KMS-11 (cell line): Measurements from ENCODE around the gene TRAK1.

Source experiments
- H2AFZ ChIP-seq: fragments of 200-600 bp; sonication (generic); 2 replicates; pipeline ENCODE4 v1.6.1; 2016; ENCODE audit warnings: antibody characterized with exemption, mixed run types, low read depth
- H3K27ac ChIP-seq: fragments of 200-600 bp; sonication (generic); 2 replicates; pipeline ENCODE4 v1.6.1; 2016; ENCODE audit warnings: mild to moderate bottlenecking, mixed run types
- H3K27me3 ChIP-seq: fragments of 200-600 bp; sonication (generic); 2 replicates; pipeline ENCODE4 v1.6.1; 2017; ENCODE audit warnings: mild to moderate bottlenecking, low read depth, mixed run types, moderate library complexity; ENCODE audit not compliant: insufficient read depth
- H3K36me3 ChIP-seq: fragments of 200-600 bp; sonication (generic); 2 replicates; pipeline ENCODE4 v1.6.1; 2017; ENCODE audit warnings: mild to moderate bottlenecking, mixed run types; ENCODE audit not compliant: insufficient read depth
- H3K4me1 ChIP-seq: fragments of 200-600 bp; sonication (generic); 2 replicates; pipeline ENCODE4 v1.6.1; 2016; ENCODE audit warnings: mild to moderate bottlenecking, low read depth, mixed run types; ENCODE audit not compliant: poor library complexity, severe bottlenecking
- H3K4me2 ChIP-seq: fragments of 200-600 bp; sonication (generic); 2 replicates; pipeline ENCODE4 v1.7.0; 2016; ENCODE audit warnings: mild to moderate bottlenecking, mixed run types
- H3K4me3 ChIP-seq: fragments of 200-600 bp; sonication (generic); IDR thresholded peaks from 2 replicates; pipeline ENCODE4 v1.6.1; 2017; ENCODE audit warnings: low read depth, low read length, mixed read lengths; ENCODE audit not compliant: insufficient read depth
- H3K79me2 ChIP-seq: fragments of 200-600 bp; sonication (generic); 2 replicates; pipeline ENCODE4 v1.6.1; 2016; ENCODE audit warnings: low read depth, mixed run types; ENCODE audit not compliant: insufficient read depth
- H3K9ac ChIP-seq: fragments of 200-600 bp; sonication (generic); 2 replicates; pipeline ENCODE4 v1.6.1; 2016; ENCODE audit warnings: mild to moderate bottlenecking, mixed run types
- H4K20me1 ChIP-seq: fragments of 200-600 bp; sonication (generic); 2 replicates; pipeline ENCODE4 v1.6.1; 2016; ENCODE audit warnings: mild to moderate bottlenecking, mixed run types; ENCODE audit not compliant: insufficient read depth
- CTCF ChIP-seq: fragments of 200-600 bp; sonication (generic); conservative IDR thresholded peaks from 2 replicates; pipeline ENCODE4 v1.6.1; 2017; ENCODE audit warnings: low read depth, mild to moderate bottlenecking, antibody characterized with exemption, low read length, moderate library complexity, mixed read lengths

The TRAK1 gene

GRCh38 chr3:42224658-42225421 lies 133.7 kb downstream of the TRAK1 start:
- Histone ChIP-seq H3K79me2 (no peaks in the 10 kb centered on the region), H3K9ac (no peak overlapping the region), H4K20me1 (no peaks in the 10 kb centered on the region), H3K4me3 (no peak overlapping the region), H3K27ac (no peak overlapping the region), H3K4me2 (no peak overlapping the region), H2AFZ (no peak overlapping the region), H3K36me3 (no peaks in the 10 kb centered on the region), H3K4me1 (no peaks in the 10 kb centered on the region), H3K27me3 (no peaks in the 10 kb centered on the region)
- TF ChIP-seq CTCF: no peak

GRCh38 chr3:42225486-42226363 lies 134.6 kb downstream of the TRAK1 start:
- Histone ChIP-seq H2AFZ (no peak overlapping the region), H3K79me2 (no peaks in the 10 kb centered on the region), H3K27me3 (no peaks in the 10 kb centered on the region), H3K9ac (no peak overlapping the region), H3K27ac (no peak overlapping the region), H4K20me1 (no peaks in the 10 kb centered on the region), H3K36me3 (no peaks in the 10 kb centered on the region), H3K4me2 (no peak overlapping the region), H3K4me1 (no peaks in the 10 kb centered on the region), H3K4me3 (no peak overlapping the region)
- no peak for TF ChIP-seq CTCF

GRCh38 chr3:42226470-42227425 lies 135.6 kb downstream of the TRAK1 start:
- Histone ChIP-seq H3K27ac (no peak overlapping the region), H3K79me2 (no peaks in the 10 kb centered on the region), H3K4me1 (no peaks in the 10 kb centered on the region), H4K20me1 (no peaks in the 10 kb centered on the region), H3K36me3 (no peaks in the 10 kb centered on the region), H3K9ac (no peak overlapping the region), H3K27me3 (no peaks in the 10 kb centered on the region), H2AFZ (no peak overlapping the region), H3K4me2 (no peak overlapping the region), H3K4me3 (no peak overlapping the region)
- TF ChIP-seq CTCF: no peak

GRCh38 chr3:42228796-42229195 lies 137.6 kb downstream of the TRAK1 start:
- Histone ChIP-seq H3K27me3 (no peaks in the 10 kb centered on the region), H4K20me1 (no peaks in the 10 kb centered on the region), H3K4me2 (no peak overlapping the region), H3K4me3 (no peak overlapping the region), H3K27ac (no peak overlapping the region), H2AFZ (no peak overlapping the region), H3K9ac (no peak overlapping the region), H3K79me2 (no peaks in the 10 kb centered on the region), H3K36me3 (no peaks in the 10 kb centered on the region), H3K4me1 (no peaks in the 10 kb centered on the region)
- 0 out of 2 replicates have a peak, but pooled peaks have one; percentile 32 for TF ChIP-seq CTCF
